Measurements from ENCODE around the gene TMEM139.

TMEM139 gene

GRCh38 chr7:143284591-143285469 is at the start of gene TMEM139:
Gene TMEM139 (plus strand): TSS chr7:143284958. CDS start chr7:143285958, 1,000 bp downstream.
- DNase-seq = no peak

GRCh38 chr7:143235561-143235960 is 49.2 kb upstream of the TMEM139 start:
- DNase-seq = no peak

- DNase-seq = no peak
Measured at GRCh38 chr7:143236408-143236990, 48.3 kb upstream of the TMEM139 start.

GRCh38 chr7:143237366-143237765 is 47.4 kb upstream of the TMEM139 start:
- no peak for DNase-seq

- no peak for DNase-seq
Measured at GRCh38 chr7:143238289-143238980, 46.3 kb upstream of the TMEM139 start.

- DNase-seq = no peak
Measured at GRCh38 chr7:143239813-143240212, 44.9 kb upstream of the TMEM139 start.

GRCh38 chr7:143240291-143241168 is 44.2 kb upstream of the TMEM139 start:
- DNase-seq = peak; percentile 88

GRCh38 chr7:143242306-143242705 is 42.5 kb upstream of the TMEM139 start:
- no peak for DNase-seq

- peak; percentile 82 for DNase-seq
Measured at GRCh38 chr7:143243111-143243510, 41.6 kb upstream of the TMEM139 start.

GRCh38 chr7:143243614-143244013 is 41.1 kb upstream of the TMEM139 start:
- DNase-seq = peak; percentile 29

- DNase-seq = peak; percentile 43
Measured at GRCh38 chr7:143244321-143244720, 40.4 kb upstream of the TMEM139 start.

- peak; percentile 93 for DNase-seq
Measured at GRCh38 chr7:143245123-143245522, 39.6 kb upstream of the TMEM139 start.

- no peak for DNase-seq
Measured at GRCh38 chr7:143247372-143247771, 37.4 kb upstream of the TMEM139 start.

- DNase-seq = peak; percentile 29
Measured at GRCh38 chr7:143248761-143249354, 35.9 kb upstream of the TMEM139 start.

GRCh38 chr7:143250199-143250598 is 34.6 kb upstream of the TMEM139 start:
- no peak for DNase-seq

- no peak for DNase-seq
Measured at GRCh38 chr7:143250822-143251221, 33.9 kb upstream of the TMEM139 start.

- no peak for DNase-seq
Measured at GRCh38 chr7:143252006-143252405, 32.8 kb upstream of the TMEM139 start.

GRCh38 chr7:143255564-143255963 is 29.2 kb upstream of the TMEM139 start:
- no peak for DNase-seq

GRCh38 chr7:143256325-143256724 is 28.4 kb upstream of the TMEM139 start:
- DNase-seq = peak; percentile 30

GRCh38 chr7:143256932-143257331 is 27.8 kb upstream of the TMEM139 start:
- no peak for DNase-seq

GRCh38 chr7:143257501-143257900 is 27.3 kb upstream of the TMEM139 start:
- peak; percentile 23 for DNase-seq

- no peak for DNase-seq
Measured at GRCh38 chr7:143258831-143259230, 25.9 kb upstream of the TMEM139 start.
